GM23338 (cell line): ENCODE results near the gene MAP3K6. TPM values are rescaled to one million over a fixed set of nuclear protein-coding genes. Genes with fewer than 3 reads are reported as not detected.

Source experiments
- ATAC-seq: fragments of 200-7000 bp; cut with Tn5 transposase; 3 replicates; pipeline ENCODE4 v1.9.1; 2020
- DNase-seq: peaks from one replicate; pipeline ENCODE4 v3.0.0-alpha.2; 2015; ENCODE audit warnings: low spot score
- H2AFZ ChIP-seq: fragments of 200-600 bp; sonication (generic); 2 replicates; pipeline ENCODE4 v1.8.0; 2016; ENCODE audit warnings: antibody characterized with exemption, mild to moderate bottlenecking, moderate library complexity
- H3F3A ChIP-seq: fragments of 200-600 bp; sonication (generic); replicated peaks from 2 replicates; pipeline ENCODE4 v1.8.0; 2017; ENCODE audit warnings: antibody characterized with exemption, mixed run types, low read depth
- H3K27ac ChIP-seq: fragments of 200-600 bp; sonication (generic); 2 replicates; pipeline ENCODE4 v1.6.1; 2016; ENCODE audit warnings: low read depth
- H3K27me3 ChIP-seq: fragments of 200-600 bp; sonication (generic); 2 replicates; pipeline ENCODE4 v1.8.0; 2016; ENCODE audit warnings: mild to moderate bottlenecking, mixed run types, moderate library complexity; ENCODE audit not compliant: insufficient read depth
- H3K36me3 ChIP-seq: fragments of 200-600 bp; sonication (generic); 2 replicates; pipeline ENCODE4 v1.8.0; 2016; ENCODE audit warnings: mild to moderate bottlenecking; ENCODE audit not compliant: insufficient read depth
- H3K4me1 ChIP-seq: fragments of 200-600 bp; sonication (generic); 2 replicates; pipeline ENCODE4 v1.8.0; 2016; ENCODE audit warnings: mild to moderate bottlenecking, moderate library complexity; ENCODE audit not compliant: insufficient read depth
- H3K4me2 ChIP-seq: fragments of 200-600 bp; sonication (generic); 2 replicates; pipeline ENCODE4 v1.7.1; 2017; ENCODE audit warnings: mixed run types
- H3K4me3 ChIP-seq: fragments of 200-600 bp; sonication (generic); 2 replicates; pipeline ENCODE4 v1.6.1; 2016; ENCODE audit warnings: mixed run types
- H3K79me2 ChIP-seq: fragments of 200-600 bp; sonication (generic); replicated peaks from 2 replicates; pipeline ENCODE4 v1.8.0; 2017; ENCODE audit warnings: mild to moderate bottlenecking; ENCODE audit not compliant: insufficient read depth
- H3K9me2 ChIP-seq: fragments of 200-600 bp; sonication (generic); 2 replicates; pipeline ENCODE4 v1.8.0; 2017; ENCODE audit not compliant: insufficient read depth
- H4K20me1 ChIP-seq: fragments of 200-600 bp; sonication (generic); replicated peaks from 2 replicates; pipeline ENCODE4 v1.8.0; 2017; ENCODE audit warnings: mild to moderate bottlenecking; ENCODE audit not compliant: insufficient read depth
- H3K27ac Mint-ChIP-seq: 2 replicates; pipeline ENCODE4 v1.8.0; 2020; ENCODE audit warnings: inconsistent platforms, mild to moderate bottlenecking, moderate library complexity, mixed read lengths
- H3K27me3 Mint-ChIP-seq: 3 replicates; pipeline ENCODE4 v1.8.0; 2022; ENCODE audit warnings: low read depth, mild to moderate bottlenecking, moderate library complexity, mixed read lengths, inconsistent platforms; ENCODE audit not compliant: insufficient read depth, poor library complexity
- H3K36me3 Mint-ChIP-seq: 3 replicates; pipeline ENCODE4 v1.8.0; 2021; ENCODE audit warnings: low read depth, mild to moderate bottlenecking, inconsistent platforms, moderate library complexity, mixed read lengths
- H3K4me1 Mint-ChIP-seq: 3 replicates; pipeline ENCODE4 v1.8.0; 2020; ENCODE audit warnings: mild to moderate bottlenecking, inconsistent platforms, mixed read lengths
- H3K4me3 Mint-ChIP-seq: 3 replicates; pipeline ENCODE4 v1.8.0; 2021; ENCODE audit warnings: moderate library complexity, mild to moderate bottlenecking, inconsistent platforms, mixed read lengths
- H3K9me3 Mint-ChIP-seq: 3 replicates; pipeline ENCODE4 v1.8.0; 2020; ENCODE audit warnings: moderate library complexity, mild to moderate bottlenecking, inconsistent platforms, mixed read lengths
- CREB1 ChIP-seq: fragments of 250-450 bp; sonication (Bioruptor Pico); IDR thresholded peaks from 2 replicates; pipeline ENCODE4 v1.5.0; 2020; ENCODE audit warnings: low read depth, mild to moderate bottlenecking, moderate library complexity
- EZH2phosphoT487 ChIP-seq: fragments of 200-600 bp; sonication (generic); IDR thresholded peaks from one replicate; pipeline ENCODE4 v1.8.1; 2018; ENCODE audit warnings: antibody characterized with exemption; ENCODE audit not compliant: unreplicated experiment
- JUNB ChIP-seq: IDR thresholded peaks from one replicate; pipeline ENCODE4 v1.6.1; 2016; ENCODE audit warnings: antibody characterized with exemption; ENCODE audit not compliant: unreplicated experiment
- POLR2AphosphoS5 ChIP-seq: IDR thresholded peaks from 2 replicates; pipeline ENCODE4 v1.6.1; 2016; ENCODE audit warnings: antibody characterized with exemption, low read depth
- STAT1 ChIP-seq: IDR thresholded peaks from one replicate; pipeline ENCODE4 v1.6.1; 2016; ENCODE audit warnings: antibody characterized with exemption; ENCODE audit not compliant: unreplicated experiment
- ZNF114 ChIP-seq: fragments of 250-450 bp; sonication (Bioruptor Pico); IDR thresholded peaks from 2 replicates; pipeline ENCODE4 v1.5.0; 2020; ENCODE audit warnings: mild to moderate bottlenecking, moderate library complexity
- ZNF331 ChIP-seq: fragments of 250-450 bp; sonication (Bioruptor Pico); IDR thresholded peaks from 2 replicates; pipeline ENCODE4 v1.5.0; 2020; ENCODE audit warnings: low read depth, mild to moderate bottlenecking, moderate library complexity
- ZNF462 ChIP-seq: fragments of 250-450 bp; sonication (Bioruptor Pico); IDR thresholded peaks from 2 replicates; pipeline ENCODE4 v1.5.0; 2020; ENCODE audit warnings: mild to moderate bottlenecking, moderate library complexity
- polyA plus RNA-seq: library from polyadenylated mRNA; unstranded; fragments of >200 nt; fragmentation: Nextera tagmentation; extraction: Ambion mirVana; gene quantifications from 2 replicates; pipeline ENCODE4 v1.2.1, GENCODE V29; 2016
- total RNA-seq: library from RNA; depleted of rRNA; stranded (reverse); fragments of >200 nt; shearing (Covaris generic); gene quantifications from 2 replicates; pipeline ENCODE4 v1.2.3, GENCODE V29; 2014

Gene MAP3K6
- total and polyA plus RNA-seq, 2 experiments from 2014 or later = 8.2 to 10.6 TPM

GRCh38 chr1:27318596-27318995, 48.2 kb downstream of the MAP3K6 start:
- Histone ChIP-seq H3K4me3 (no peak overlapping the region), H3K36me3 (no peaks in the 10 kb centered on the region), H3K4me1 (peaks cover 9% of the 10 kb centered on the region; the same call in 1 of the 2 replicates), H3F3A (peaks cover 13% of the 10 kb centered on the region; the same call in 1 of the 2 replicates), H3K27me3 (no peaks in the 10 kb centered on the region), H3K79me2 (peaks cover 13% of the 10 kb centered on the region), H3K4me2 (no peak overlapping the region), H3K9me2 (no peaks in the 10 kb centered on the region), H3K27ac (no peak overlapping the region), H4K20me1 (no peaks in the 10 kb centered on the region), H2AFZ (peak overlapping the region; percentile 84; the same call in 1 of the 2 replicates)
- DNase-seq (no peak), ATAC-seq (no peak)
- H3K4me1 Mint-ChIP-seq = peaks cover 7% of the 10 kb centered on the region; the same call in 2 of the 3 replicates
- H3K9me3 Mint-ChIP-seq = no peaks in the 10 kb centered on the region
- peaks cover 13% of the 10 kb centered on the region for H3K27me3 Mint-ChIP-seq
- TF ChIP-seq ZNF331 (CRISPR knock-in tag) (no peak), STAT1 (no peak), ZNF114 (CRISPR knock-in tag) (no peak), ZNF462 (no peak), JUNB (no peak), POLR2AphosphoS5 (no peak), EZH2phosphoT487 (no peak), CREB1 (CRISPR knock-in tag) (no peak)
- H3K36me3 Mint-ChIP-seq = peaks cover 2% of the 10 kb centered on the region; the same call in 1 of the 3 replicates
- H3K27ac Mint-ChIP-seq = no peak overlapping the region
- no peak overlapping the region for H3K4me3 Mint-ChIP-seq
